Esophagus muscularis mucosa (tissue), 4 donors: Measurements from ENCODE around the gene NFASC. TPM values are rescaled to one million over a fixed set of nuclear protein-coding genes. Genes with fewer than 3 reads are reported as not detected.

ENCODE experiments used
- DNase-seq: peaks from one replicate; pipeline ENCODE4 v3.0.0-alpha.2; 2017; ENCODE audit errors: extremely low spot score
- H3K27ac ChIP-seq, 4 donors: fragments of 200-600 bp; sonication (generic); replicated peaks in 1 of 4; 1 replicate in 3 of 4; 2 replicates in 1 of 4; pipeline ENCODE4 v1.5.1; 2016 to 2019; ENCODE audit warnings: mild to moderate bottlenecking in 1 of 4
- H3K27me3 ChIP-seq, 4 donors: fragments of 200-600 bp; sonication (generic); one replicate each; pipeline versions ENCODE4 v1.5.1 to v1.6.0; 2016 to 2019
- H3K36me3 ChIP-seq, 4 donors: fragments of 200-600 bp; sonication (generic); one replicate each; pipeline ENCODE4 v1.5.1; 2016 to 2019
- H3K4me1 ChIP-seq, 4 donors: fragments of 200-600 bp; sonication (generic); one replicate each; pipeline ENCODE4 v1.5.1; 2016 to 2019
- H3K4me3 ChIP-seq, 4 donors: fragments of 200-600 bp; sonication (generic); 1 replicate in 2 of 4; 2 replicates in 2 of 4; pipeline ENCODE4 v1.5.1; 2016 to 2019; ENCODE audit warnings: mild to moderate bottlenecking in 4 of 4, moderate library complexity in 1 of 4
- H3K9me3 ChIP-seq, 4 donors: fragments of 200-600 bp; sonication (generic); 1 replicate in 3 of 4; 2 replicates in 1 of 4; pipeline ENCODE4 v1.5.1; 2016 to 2019
- CTCF ChIP-seq, 3 experiments: fragments of 200-600 bp in 2 of 3; fragments of 450-650 bp in 1 of 3; sonication (generic) in 2 of 3; IDR thresholded peaks; one replicate each; pipeline ENCODE4 v1.5.1; 2017 to 2019; ENCODE audit warnings: antibody characterized with exemption in 3 of 3, mild to moderate bottlenecking in 2 of 3, moderate library complexity in 1 of 3
- EP300 ChIP-seq: sonication (generic); formaldehyde crosslinking; IDR thresholded peaks from one replicate; pipeline ENCODE4 v1.6.1; 2017; ENCODE audit warnings: antibody characterized with exemption
- POLR2A ChIP-seq: fragments of 450-650 bp; IDR thresholded peaks from one replicate; pipeline ENCODE4 v1.6.1; 2017; ENCODE audit warnings: antibody characterized with exemption, moderate library complexity, mild to moderate bottlenecking, low read depth
- POLR2AphosphoS5 ChIP-seq, 2 donors: sonication (generic); formaldehyde crosslinking; IDR thresholded peaks; one replicate each; pipeline ENCODE4 v1.6.1; 2017; ENCODE audit warnings: antibody characterized with exemption in 2 of 2
- WGBS: methylation state at CpG from one replicate; pipeline ENCODE4 v1.1.5; 2018; 5-methylcytosine and 5-hydroxymethylcytosine counted together
- intact Hi-C: fragments of 100-400 bp; cut with DNase I; formaldehyde crosslinking; loops from one replicate; pipeline ENCODE4 v1.15.1; 2023
- total RNA-seq, 4 donors: library from RNA; depleted of rRNA; stranded (reverse); fragments of >200 nt; gene quantifications; one replicate each; pipeline versions ENCODE4 v1.1.0 to v1.2.1, GENCODE V29; 2016

NFASC gene
- total RNA-seq, 4 donors from 2014 or later, result 31.1 to 122 (median 64.7) TPM

- 47% methylated on average over 4 of the region's 4 CpGs for WGBS
- Histone ChIP-seq H3K9me3 (no peaks in the 10 kb centered on the region), H3K27ac (no peak overlapping the region), H3K27me3 (peaks cover 0 to 46% (median 14%) of the 10 kb centered on the region in 4 donors), H3K4me1 (peaks cover 0 to 19% (median 16%) of the 10 kb centered on the region in 4 donors), H3K4me3 (no peak overlapping the region), H3K36me3 (no peaks in the 10 kb centered on the region)
- no peak for DNase-seq
- intact Hi-C loops, result no loop called here
- TF ChIP-seq EP300 (no peak), CTCF (IDR thresholded peaks at IDR 0.05) (no peak), POLR2AphosphoS5 (IDR thresholded peaks at IDR 0.05) (no peak), POLR2A (no peak)
Observed at GRCh38 chr1:205041001-205041715, 170.5 kb downstream of the NFASC start.

GRCh38 chr1:205041998-205042910, 171.6 kb downstream of the NFASC start:
- Histone ChIP-seq H3K9me3 (no peaks in the 10 kb centered on the region), H3K4me1 (peaks cover 0 to 19% (median 16%) of the 10 kb centered on the region in 4 donors), H3K27ac (no peak overlapping the region), H3K4me3 (peak overlapping the region; percentile 20 to 38 (median 32)), H3K27me3 (peaks cover 0 to 57% (median 14%) of the 10 kb centered on the region in 4 donors), H3K36me3 (no peaks in the 10 kb centered on the region)
- DNase-seq, result no peak
- WGBS, result 56% methylated on average over 11 of the region's 16 CpGs
- intact Hi-C loops, result no loop called here
- TF ChIP-seq POLR2AphosphoS5 (IDR thresholded peaks at IDR 0.05) (no peak), CTCF (IDR thresholded peaks at IDR 0.05) (no peak), EP300 (no peak), POLR2A (no peak)

GRCh38 chr1:205042911-205043806, 172.5 kb downstream of the NFASC start, which contains the start of gene CNTN2:
Gene CNTN2 (plus strand): TSS chr1:205043212. CDS start chr1:205053186, 9,974 bp downstream.
- intact Hi-C loops, result no loop called here
- no peak for TF ChIP-seq POLR2AphosphoS5 (IDR thresholded peaks at IDR 0.05)
- no peak for TF ChIP-seq EP300
- Histone ChIP-seq H3K4me3 (peak within 1 kb of the TSS; percentile 20 to 38 (median 32)), H3K9me3 (no peaks in the 10 kb centered on the region), H3K4me1 (peaks cover 0 to 19% (median 16%) of the 10 kb centered on the region in 4 donors), H3K27me3 (peaks cover 0 to 66% (median 14%) of the 10 kb centered on the region in 4 donors), H3K36me3 (no peaks in the 10 kb centered on the region), H3K27ac (no peak within 1 kb of the TSS)
- DNase-seq, result no peak
- WGBS, result 23% methylated on average over 16 of the region's 53 CpGs

GRCh38 chr1:205043866-205044265, 173.2 kb downstream of the NFASC start:
- 53% methylated on average over 4 of the region's 4 CpGs for WGBS
- Histone ChIP-seq H3K4me1 (peaks cover 0 to 19% (median 16%) of the 10 kb centered on the region in 4 donors), H3K4me3 (peak overlapping the region in 1 of 4 donors; percentile 30), H3K9me3 (no peaks in the 10 kb centered on the region), H3K27me3 (peaks cover 0 to 74% (median 14%) of the 10 kb centered on the region in 4 donors), H3K36me3 (no peaks in the 10 kb centered on the region), H3K27ac (no peak overlapping the region)
- intact Hi-C loops, result no loop called here
- TF ChIP-seq POLR2A (no peak), POLR2AphosphoS5 (IDR thresholded peaks at IDR 0.05) (no peak), CTCF (IDR thresholded peaks at IDR 0.05) (no peak), EP300 (no peak)
- no peak for DNase-seq
